GM12878 (cell line): Measurements from ENCODE around the gene LDB2.

ENCODE experiments used
- CHD2 ChIP-seq: IDR thresholded peaks from 2 replicates; pipeline ENCODE4 v1.6.1; 2011; ENCODE audit warnings: low read depth, low read length, improper control_type of control experiment, borderline replicate concordance
- CTCF ChIP-seq, 3 experiments: IDR thresholded peaks in 2 of 3; conservative IDR thresholded peaks in 1 of 3; 2 replicates each; pipeline ENCODE4 v1.5.1; 2011; ENCODE audit warnings: low read depth in 3 of 3, low read length in 3 of 3, mild to moderate bottlenecking in 3 of 3, control low read depth in 2 of 3, moderate library complexity in 2 of 3, inconsistent platforms in 1 of 3, mixed read lengths in 1 of 3; ENCODE audit not compliant: control insufficient read depth in 2 of 3, insufficient read depth in 1 of 3; ENCODE audit errors: extremely low read depth in 1 of 3
- ELK1 ChIP-seq: IDR thresholded peaks from 2 replicates; pipeline ENCODE4 v1.6.1; 2012; ENCODE audit warnings: low read depth, low read length, improper control_type of control experiment
- EZH2 ChIP-seq: IDR thresholded peaks from 2 replicates; pipeline ENCODE4 v1.6.1; 2012; ENCODE audit warnings: low read depth, mild to moderate bottlenecking, control low read depth, inconsistent platforms, low read length, borderline replicate concordance; ENCODE audit not compliant: control insufficient read depth
- FOS ChIP-seq: IDR thresholded peaks from 3 replicates; pipeline ENCODE4 v1.6.1; 2011; ENCODE audit warnings: borderline replicate concordance; ENCODE audit not compliant: insufficient read length; ENCODE audit errors: extremely low read depth
- KDM1A ChIP-seq: fragments of 200-600 bp; sonication (generic); IDR thresholded peaks from 2 replicates; pipeline ENCODE4 v1.6.1; 2016; ENCODE audit warnings: borderline replicate concordance
- MAX ChIP-seq: IDR thresholded peaks from 2 replicates; pipeline ENCODE4 v1.6.1; 2012; ENCODE audit warnings: low read depth, low read length, improper control_type of control experiment
- NFIC ChIP-seq: IDR thresholded peaks from 2 replicates; pipeline ENCODE4 v1.6.1; 2012; ENCODE audit warnings: low read depth, mild to moderate bottlenecking, inconsistent platforms, low read length, moderate library complexity
- RBBP5 ChIP-seq: fragments of 200-600 bp; sonication (generic); conservative IDR thresholded peaks from 2 replicates; pipeline ENCODE4 v1.6.1; 2016
- RELA ChIP-seq: fragments of 450-650 bp; IDR thresholded peaks from 2 replicates; pipeline ENCODE4 v1.8.0; 2014; ENCODE audit warnings: borderline replicate concordance; ENCODE audit not compliant: partially characterized antibody
- TCF7 ChIP-seq: IDR thresholded peaks from 2 replicates; pipeline ENCODE4 v1.6.1; 2014; ENCODE audit warnings: antibody characterized with exemption, borderline replicate concordance
- USF1 ChIP-seq: IDR thresholded peaks from 2 replicates; pipeline ENCODE4 v1.6.1; 2011; ENCODE audit warnings: borderline replicate concordance, low read depth, mild to moderate bottlenecking, moderate library complexity, mixed read lengths, low read length; ENCODE audit not compliant: insufficient read depth; ENCODE audit errors: extremely low read length
- USF2 ChIP-seq: IDR thresholded peaks from 2 replicates; pipeline ENCODE4 v1.6.1; 2011; ENCODE audit warnings: low read depth, low read length, improper control_type of control experiment, borderline replicate concordance
- ZBTB4 ChIP-seq: fragments of 450-650 bp; formaldehyde crosslinking; IDR thresholded peaks from 2 replicates; pipeline ENCODE4 v1.4.0; 2022; ENCODE audit warnings: mild to moderate bottlenecking, moderate library complexity

- TF ChIP-seq MAX (no peak), KDM1A (no peak), FOS (no peak), RBBP5 (no peak), ELK1 (no peak), TCF7 (no peak), CHD2 (no peak), USF2 (no peak), RELA (no peak), CTCF (IDR thresholded peaks at IDR 0.05 in 2 of 3, conservative IDR thresholded peaks at IDR 0.05 in 1 of 3; ENCODE audit: control insufficient read depth in 2 of 3, extremely low read depth in 1 of 3, insufficient read depth in 1 of 3, low read depth in 3 of 3, low read length in 3 of 3) (no peak), ZBTB4 (CRISPR knock-in tag) (no peak), EZH2 (no peak), USF1 (no peak), NFIC (no peak)
These were observed 28.7 kb downstream of the LDB2 start for GRCh38 chr4:16869594-16870245.
